Tibial nerve (tissue), 4 donors: ENCODE data around the gene HSF5.

Source experiments
- EP300 ChIP-seq, 2 donors: sonication (generic); formaldehyde crosslinking; IDR thresholded peaks; one replicate each; pipeline ENCODE4 v1.6.1; 2017; ENCODE audit warnings: antibody characterized with exemption in 2 of 2, mild to moderate bottlenecking in 1 of 2
- POLR2A ChIP-seq, 2 donors: fragments of 450-650 bp; IDR thresholded peaks; one replicate each; pipeline ENCODE4 v1.6.1; 2017; ENCODE audit warnings: antibody characterized with exemption in 2 of 2, mild to moderate bottlenecking in 2 of 2, moderate library complexity in 2 of 2
- TF ChIP-seq, protein P1 (sequence below), 5 experiments: fragments of 200-600 bp in 3 of 5; fragments of 450-650 bp in 2 of 5; sonication (generic) in 3 of 5; IDR thresholded peaks; one replicate each; pipeline ENCODE4 v1.5.1; 2016 to 2019; ENCODE audit warnings: antibody characterized with exemption in 5 of 5, mild to moderate bottlenecking in 3 of 5, moderate library complexity in 2 of 5

DNA sequence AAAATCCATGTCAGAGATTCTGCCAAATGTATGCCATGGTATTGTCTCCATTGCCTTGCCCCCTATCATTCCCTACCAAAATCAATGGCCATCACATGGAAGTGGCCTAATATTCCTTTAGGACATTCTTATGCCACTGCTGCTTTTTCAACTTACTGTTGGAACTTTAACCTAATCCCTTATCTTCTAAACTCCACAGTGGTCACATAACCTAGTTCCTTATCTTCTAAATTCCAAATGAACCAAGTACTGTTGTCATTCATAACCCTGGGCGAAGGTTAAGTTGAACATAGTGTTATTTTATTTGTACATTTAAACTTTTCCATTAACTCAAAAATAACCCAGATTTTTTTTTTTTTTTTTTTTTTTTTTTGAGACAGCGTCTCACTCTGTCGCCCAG, 3.6 kb downstream of the HSF5 start:
- TF ChIP-seq, protein P1, sequence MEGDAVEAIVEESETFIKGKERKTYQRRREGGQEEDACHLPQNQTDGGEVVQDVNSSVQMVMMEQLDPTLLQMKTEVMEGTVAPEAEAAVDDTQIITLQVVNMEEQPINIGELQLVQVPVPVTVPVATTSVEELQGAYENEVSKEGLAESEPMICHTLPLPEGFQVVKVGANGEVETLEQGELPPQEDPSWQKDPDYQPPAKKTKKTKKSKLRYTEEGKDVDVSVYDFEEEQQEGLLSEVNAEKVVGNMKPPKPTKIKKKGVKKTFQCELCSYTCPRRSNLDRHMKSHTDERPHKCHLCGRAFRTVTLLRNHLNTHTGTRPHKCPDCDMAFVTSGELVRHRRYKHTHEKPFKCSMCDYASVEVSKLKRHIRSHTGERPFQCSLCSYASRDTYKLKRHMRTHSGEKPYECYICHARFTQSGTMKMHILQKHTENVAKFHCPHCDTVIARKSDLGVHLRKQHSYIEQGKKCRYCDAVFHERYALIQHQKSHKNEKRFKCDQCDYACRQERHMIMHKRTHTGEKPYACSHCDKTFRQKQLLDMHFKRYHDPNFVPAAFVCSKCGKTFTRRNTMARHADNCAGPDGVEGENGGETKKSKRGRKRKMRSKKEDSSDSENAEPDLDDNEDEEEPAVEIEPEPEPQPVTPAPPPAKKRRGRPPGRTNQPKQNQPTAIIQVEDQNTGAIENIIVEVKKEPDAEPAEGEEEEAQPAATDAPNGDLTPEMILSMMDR (IDR thresholded peaks at IDR 0.05), result no peak
- TF ChIP-seq POLR2A (IDR thresholded peaks at IDR 0.05) (no peak), EP300 (IDR thresholded peaks at IDR 0.05) (no peak)
